HL-60 (cell line): ENCODE data around the gene DISP2.

Experiments
- DNase-seq, 2 experiments: peaks; one replicate each; pipeline ENCODE4 v3.0.0-alpha.2; 2010 to 2020; ENCODE audit warnings: low read depth in 1 of 2, low spot score in 1 of 2
- H3K27ac ChIP-seq: fragments of 250-450 bp; sonication (Bioruptor Pico); replicated peaks from 2 replicates; pipeline ENCODE4 v1.5.1; 2020; ENCODE audit warnings: mild to moderate bottlenecking, moderate library complexity
- H3K27me3 ChIP-seq: fragments of 250-450 bp; sonication (Bioruptor Pico); 2 replicates; pipeline ENCODE4 v1.5.1; 2021; ENCODE audit warnings: mild to moderate bottlenecking, moderate library complexity; ENCODE audit not compliant: insufficient read depth, poor library complexity, severe bottlenecking
- H3K4me3 ChIP-seq: replicated peaks from 2 replicates; pipeline ENCODE4 v1.5.1; 2011; ENCODE audit warnings: mild to moderate bottlenecking, control low read depth, low read length; ENCODE audit not compliant: insufficient read depth
- GABPA ChIP-seq: IDR thresholded peaks from 2 replicates; pipeline ENCODE4 v1.6.1; 2012; ENCODE audit warnings: low read depth
- POLR2AphosphoS5 ChIP-seq: IDR thresholded peaks from 2 replicates; pipeline ENCODE4 v1.6.1; 2012; ENCODE audit warnings: low read depth
- REST ChIP-seq: IDR thresholded peaks from 2 replicates; pipeline ENCODE4 v1.6.1; 2012; ENCODE audit warnings: low read depth; ENCODE audit not compliant: insufficient replicate concordance
- SPI1 ChIP-seq: IDR thresholded peaks from 2 replicates; pipeline ENCODE4 v1.6.1; 2012; ENCODE audit warnings: low read depth, mild to moderate bottlenecking, borderline replicate concordance
- TF ChIP-seq, protein P1 (sequence below): IDR thresholded peaks from one replicate; pipeline ENCODE4 v1.5.1; 2011; ENCODE audit warnings: low read length, control low read depth, inconsistent platforms; ENCODE audit not compliant: insufficient read depth

Gene DISP2

GRCh38 chr15:40427188-40427587 lies 69.2 kb downstream of the DISP2 start:
- Histone ChIP-seq H3K4me3 (no peak overlapping the region), H3K27me3 (no peaks in the 10 kb centered on the region), H3K27ac (no peak overlapping the region)
- no peak for DNase-seq
- TF ChIP-seq REST (no peak), SPI1 (no peak), GABPA (no peak), POLR2AphosphoS5 (no peak)
- TF ChIP-seq, protein P1, sequence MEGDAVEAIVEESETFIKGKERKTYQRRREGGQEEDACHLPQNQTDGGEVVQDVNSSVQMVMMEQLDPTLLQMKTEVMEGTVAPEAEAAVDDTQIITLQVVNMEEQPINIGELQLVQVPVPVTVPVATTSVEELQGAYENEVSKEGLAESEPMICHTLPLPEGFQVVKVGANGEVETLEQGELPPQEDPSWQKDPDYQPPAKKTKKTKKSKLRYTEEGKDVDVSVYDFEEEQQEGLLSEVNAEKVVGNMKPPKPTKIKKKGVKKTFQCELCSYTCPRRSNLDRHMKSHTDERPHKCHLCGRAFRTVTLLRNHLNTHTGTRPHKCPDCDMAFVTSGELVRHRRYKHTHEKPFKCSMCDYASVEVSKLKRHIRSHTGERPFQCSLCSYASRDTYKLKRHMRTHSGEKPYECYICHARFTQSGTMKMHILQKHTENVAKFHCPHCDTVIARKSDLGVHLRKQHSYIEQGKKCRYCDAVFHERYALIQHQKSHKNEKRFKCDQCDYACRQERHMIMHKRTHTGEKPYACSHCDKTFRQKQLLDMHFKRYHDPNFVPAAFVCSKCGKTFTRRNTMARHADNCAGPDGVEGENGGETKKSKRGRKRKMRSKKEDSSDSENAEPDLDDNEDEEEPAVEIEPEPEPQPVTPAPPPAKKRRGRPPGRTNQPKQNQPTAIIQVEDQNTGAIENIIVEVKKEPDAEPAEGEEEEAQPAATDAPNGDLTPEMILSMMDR, result no peak

- DNase-seq, result no peak
- H3K4me3 ChIP-seq, result no peak overlapping the region
- H3K27ac ChIP-seq, result no peak overlapping the region
- no peak for TF ChIP-seq POLR2AphosphoS5
- H3K27me3 ChIP-seq, result no peaks in the 10 kb centered on the region
Observed at GRCh38 chr15:40428185-40428584, 70.2 kb downstream of the DISP2 start.
